Endothelial cell of umbilical vein (primary cell): ENCODE results near the gene PIK3R4. TPM values are rescaled to one million over a fixed set of nuclear protein-coding genes. Genes with fewer than 3 reads are reported as not detected.

Experiments
- BruUV-seq: library from RNA; stranded (reverse); fragments of 400-500 nt; replicated peaks from 2 replicates; lab custom pipeline; 2021; lab: Mats Ljungman, UMichigan
- CTCF ChIA-PET: fragments of 300-600, 350-600 bp; sonication (Branson Sonifier 250); formaldehyde crosslinking; loops from one replicate; lab custom pipeline; 2021; ENCODE audit warnings: antibody characterized with exemption, inconsistent platforms; lab: Charles Lee
- POLR2A ChIA-PET: fragments of 300-600, 350-600 bp; sonication (Branson Sonifier 250); formaldehyde crosslinking; loops from one replicate; lab custom pipeline; 2021; ENCODE audit warnings: antibody characterized with exemption, inconsistent platforms; lab: Charles Lee
- DNase-seq: peaks from one replicate; pipeline ENCODE4 v3.0.0-alpha.2; 2011; ENCODE audit warnings: low read depth, low spot score
- FAIRE-seq: peaks from 2 replicates; lab custom pipeline; 2011; peaks lifted over from hg19 to GRCh38; lab: Jason Lieb, UNC
- H2AFZ ChIP-seq: 2 replicates; pipeline ENCODE4 v1.6.0; 2012; ENCODE audit warnings: low read depth, low read length, control low read depth, inconsistent platforms
- H3K27ac ChIP-seq: 2 replicates; pipeline ENCODE4 v1.5.1; 2011; ENCODE audit warnings: low read depth, mild to moderate bottlenecking, control low read depth, low read length, moderate library complexity; ENCODE audit not compliant: insufficient read depth
- H3K27me3 ChIP-seq, 2 experiments: 2 replicates each; pipeline versions ENCODE4 v1.6.0 to v1.6.1; 2011; ENCODE audit warnings: low read length in 2 of 2, mixed read lengths in 1 of 2; ENCODE audit not compliant: control insufficient read depth in 2 of 2, insufficient read depth in 2 of 2
- H3K36me3 ChIP-seq, 2 experiments: 2 replicates in 1 of 2; 3 replicates in 1 of 2; pipeline ENCODE4 v1.5.1; 2011; ENCODE audit warnings: low read length in 2 of 2, mild to moderate bottlenecking in 1 of 2, moderate library complexity in 1 of 2; ENCODE audit not compliant: control insufficient read depth in 2 of 2, insufficient read depth in 2 of 2; ENCODE audit errors: extremely low read depth in 1 of 2
- H3K4me1 ChIP-seq: 3 replicates; pipeline ENCODE4 v1.5.1; 2011; ENCODE audit warnings: mild to moderate bottlenecking, low read length; ENCODE audit not compliant: control insufficient read depth, insufficient read depth; ENCODE audit errors: extremely low read depth
- H3K4me2 ChIP-seq: 2 replicates; pipeline ENCODE4 v1.6.1; 2011; ENCODE audit warnings: low read length, control low read depth, mixed read lengths; ENCODE audit not compliant: insufficient read depth
- H3K4me3 ChIP-seq, 3 experiments: fragments of 200-600 bp in 1 of 3; sonication (generic), shearing (Covaris generic) in 1 of 3; replicated peaks in 1 of 3; 2 replicates each; pipeline ENCODE4 v1.5.1; 2011 to 2016; ENCODE audit warnings: control low read depth in 3 of 3, low read length in 3 of 3, mild to moderate bottlenecking in 2 of 3, inconsistent platforms in 1 of 3, low read depth in 1 of 3, moderate library complexity in 1 of 3; ENCODE audit not compliant: insufficient read depth in 1 of 3
- H3K79me2 ChIP-seq: 2 replicates; pipeline ENCODE4 v1.6.0; 2012; ENCODE audit warnings: low read length, inconsistent platforms; ENCODE audit not compliant: control insufficient read depth, insufficient read depth
- H3K9ac ChIP-seq: replicated peaks from 2 replicates; pipeline ENCODE3; 2011; ENCODE audit warnings: low read length, control low read depth; ENCODE audit not compliant: insufficient read depth; ENCODE audit errors: extremely low read depth
- H3K9me1 ChIP-seq: replicated peaks from 3 replicates; pipeline ENCODE4 v1.6.0; 2011; ENCODE audit warnings: mild to moderate bottlenecking, low read length; ENCODE audit not compliant: control insufficient read depth, insufficient read depth; ENCODE audit errors: extremely low read depth
- H3K9me3 ChIP-seq: replicated peaks from 2 replicates; pipeline ENCODE4 v1.5.1; 2012; ENCODE audit warnings: low read length, inconsistent platforms; ENCODE audit not compliant: control insufficient read depth, insufficient read depth
- H4K20me1 ChIP-seq: replicated peaks from 2 replicates; pipeline ENCODE3; 2011; ENCODE audit warnings: mild to moderate bottlenecking, low read length; ENCODE audit not compliant: control insufficient read depth, insufficient read depth; ENCODE audit errors: extremely low read depth
- CTCF ChIP-seq, 2 donors: IDR thresholded peaks; 1 replicate in 1 of 2; 2 replicates in 1 of 2; pipeline ENCODE4 v1.5.1; 2011; ENCODE audit warnings: low read length in 2 of 2, mild to moderate bottlenecking in 2 of 2, moderate library complexity in 2 of 2, control low read depth in 1 of 2, inconsistent platforms in 1 of 2, low read depth in 1 of 2; ENCODE audit not compliant: insufficient read depth in 1 of 2; ENCODE audit errors: extremely low read depth in 1 of 2
- EZH2 ChIP-seq: IDR thresholded peaks from 2 replicates; pipeline ENCODE4 v1.6.1; 2012; ENCODE audit warnings: borderline replicate concordance, low read depth, mild to moderate bottlenecking, moderate library complexity, low read length, inconsistent platforms; ENCODE audit not compliant: severe bottlenecking
- FOS ChIP-seq: IDR thresholded peaks from 2 replicates; pipeline ENCODE4 v1.6.1; 2011; ENCODE audit warnings: mild to moderate bottlenecking, low read length, moderate library complexity, borderline replicate concordance; ENCODE audit not compliant: insufficient read depth
- GATA2 ChIP-seq: IDR thresholded peaks from 2 replicates; pipeline ENCODE4 v1.7.0; 2011; ENCODE audit warnings: low read depth, mild to moderate bottlenecking, moderate library complexity, mixed read lengths, low read length; ENCODE audit not compliant: insufficient read length, insufficient read depth
- JUN ChIP-seq: IDR thresholded peaks from 2 replicates; pipeline ENCODE4 v1.6.1; 2011; ENCODE audit warnings: borderline replicate concordance, low read depth; ENCODE audit not compliant: insufficient read length, insufficient read depth
- MAX ChIP-seq: IDR thresholded peaks from 2 replicates; pipeline ENCODE4 v1.6.1; 2011; ENCODE audit not compliant: insufficient read depth, insufficient read length
- MYC ChIP-seq: IDR thresholded peaks from one replicate; pipeline ENCODE4 v1.6.1; 2011; ENCODE audit warnings: mild to moderate bottlenecking, low read depth, low read length
- POLR2A ChIP-seq: IDR thresholded peaks from 2 replicates; pipeline ENCODE4 v1.6.1; 2012; ENCODE audit warnings: low read depth, mild to moderate bottlenecking, control low read depth, low read length
- POLR2AphosphoS5 ChIP-seq: IDR thresholded peaks from 2 replicates; pipeline ENCODE4 v1.6.1; 2012; ENCODE audit warnings: low read depth, mild to moderate bottlenecking, control low read depth, low read length, moderate library complexity; ENCODE audit not compliant: insufficient read depth
- dilution Hi-C: fragments of 300-500 bp; cut with MboI; formaldehyde crosslinking; loops from one replicate; pipeline ENCODE4 v1.15.0; 2019; ENCODE audit warnings: low sequenced_read_pairs; ENCODE audit not compliant: extremely low pct_ligation_motif_present
- intact Hi-C: fragments of 100-400 bp; cut with micrococcal nuclease; formaldehyde crosslinking; loops from one replicate; pipeline ENCODE4 v1.10.0; 2022
- polyA plus RNA-seq, 4 experiments: library from polyadenylated mRNA; depleted of rRNA in 3 of 4; stranded (reverse) in 3 of 4; unstranded in 1 of 4; fragments of >200 nt; gene quantifications; 2 replicates each; pipeline versions ENCODE4 v1.2.1 to v1.2.3, GENCODE V29; 2011 to 2012; ENCODE audit warnings: missing spikeins in 1 of 4
- total RNA-seq: library from RNA; stranded (reverse); gene quantifications from 2 replicates; pipeline ENCODE4 v1.2.3, GENCODE V29; 2021

The PIK3R4 gene
- total and polyA plus RNA-seq, 2 donors (not counting 3 experiments of a cell fraction or from before 2014, with no cell fraction given) = 23.0 to 43.1 TPM

- CTCF ChIA-PET = no interaction called here
- Histone ChIP-seq H3K36me3 (no peaks in the 10 kb centered on the region), H3K4me1 (peaks cover 5% of the 10 kb centered on the region), H3K27ac (no peak overlapping the region), H4K20me1 (no peaks in the 10 kb centered on the region), H3K27me3 (no peaks in the 10 kb centered on the region), H3K9me3 (no peaks in the 10 kb centered on the region), H2AFZ (no peak overlapping the region), H3K9ac (no peak overlapping the region), H3K4me2 (no peak overlapping the region), H3K4me3 (no peak overlapping the region), H3K9me1 (no peaks in the 10 kb centered on the region), H3K79me2 (peaks cover 2% of the 10 kb centered on the region)
- DNase-seq (no peak), FAIRE-seq (no peak)
- TF ChIP-seq EZH2 (no peak), GATA2 (no peak), MYC (no peak)
- no TSS peak for BruUV-seq
- intact Hi-C loops (no loop called here), dilution Hi-C loops (no loop called here)
- POLR2A ChIA-PET = no interaction called here
Observed at GRCh38 chr3:130731817-130732216, 14.8 kb downstream of the PIK3R4 start.

GRCh38 chr3:130729154-130729553 is 17.5 kb downstream of the PIK3R4 start:
- H3K9ac ChIP-seq = no peak overlapping the region
- TF ChIP-seq POLR2A (no peak), EZH2 (no peak), POLR2AphosphoS5 (no peak), JUN (no peak), CTCF (IDR thresholded peaks at IDR 0.05; ENCODE audit: extremely low read depth in 1 of 2, insufficient read depth in 1 of 2, low read depth in 1 of 2, low read length in 2 of 2) (no peak), MYC (no peak), MAX (no peak), GATA2 (no peak), FOS (no peak)
- no peak overlapping the region for H3K4me2 ChIP-seq
- H3K27ac ChIP-seq = no peak overlapping the region
- DNase-seq = no peak
- no TSS peak for BruUV-seq
- H3K4me1 ChIP-seq = peaks cover 11% of the 10 kb centered on the region
- no peaks in the 10 kb centered on the region for H3K9me3 ChIP-seq
- ChIA-PET POLR2A (no interaction called here), CTCF (interaction anchor here (1.0 to 1.4 kb wide), 2 partner anchors 14 to 165 kb away, joined by 3 read pairs; partner anchors contain the start of gene ATP2C1)
- no peak overlapping the region for H3K4me3 ChIP-seq
- intact Hi-C loops (no loop called here), dilution Hi-C loops (no loop called here)
- H3K27me3 ChIP-seq = no peaks in the 10 kb centered on the region
- H2AFZ ChIP-seq = no peak overlapping the region
- H3K79me2 ChIP-seq = no peaks in the 10 kb centered on the region
- H4K20me1 ChIP-seq = no peaks in the 10 kb centered on the region
- no peak for FAIRE-seq
- H3K9me1 ChIP-seq = no peaks in the 10 kb centered on the region
- no peaks in the 10 kb centered on the region for H3K36me3 ChIP-seq
